HG02840 (cell line): ENCODE data around the gene INPP4A.

Experiments used
- ATAC-seq: cut with Tn5 transposase; IDR thresholded peaks from one replicate; pipeline ENCODE4 v1.9.1; 2021; ENCODE audit warnings: mild to moderate bottlenecking, moderate library complexity, moderate number of reproducible peaks; ENCODE audit not compliant: unreplicated experiment, low FRiP score

The INPP4A gene

GRCh38 chr2:98458667-98459380 is 14.2 kb downstream of the INPP4A start:
- no peak for ATAC-seq

GRCh38 chr2:98459496-98460175 is 15.0 kb downstream of the INPP4A start:
- ATAC-seq = no peak

- peak; percentile 41 for ATAC-seq
These were observed 16.2 kb downstream of the INPP4A start for GRCh38 chr2:98460573-98461497.

- ATAC-seq = no peak
These were observed 16.9 kb downstream of the INPP4A start for GRCh38 chr2:98461498-98462049.

- ATAC-seq = no peak
These were observed 18.4 kb downstream of the INPP4A start for GRCh38 chr2:98463081-98463481.

GRCh38 chr2:98463551-98463971 is 18.9 kb downstream of the INPP4A start:
- no peak for ATAC-seq

- no peak for ATAC-seq
These were observed 19.5 kb downstream of the INPP4A start for GRCh38 chr2:98463988-98464771.

- ATAC-seq = peak; percentile 41
These were observed 20.2 kb downstream of the INPP4A start for GRCh38 chr2:98464772-98465310.

GRCh38 chr2:98465456-98466226 is 21.0 kb downstream of the INPP4A start:
- ATAC-seq = no peak

- no peak for ATAC-seq
These were observed 22.5 kb downstream of the INPP4A start for GRCh38 chr2:98467082-98467536.

- no peak for ATAC-seq
These were observed 23.0 kb downstream of the INPP4A start for GRCh38 chr2:98467652-98468051.

- peak; percentile 31 for ATAC-seq
These were observed 24.1 kb downstream of the INPP4A start for GRCh38 chr2:98468621-98469236.

- ATAC-seq = no peak
These were observed 25.3 kb downstream of the INPP4A start for GRCh38 chr2:98469862-98470544.

- no peak for ATAC-seq
These were observed 26.2 kb downstream of the INPP4A start for GRCh38 chr2:98470851-98471255.

- no peak for ATAC-seq
These were observed 26.9 kb downstream of the INPP4A start for GRCh38 chr2:98471402-98472131.

- no peak for ATAC-seq
These were observed 27.5 kb downstream of the INPP4A start for GRCh38 chr2:98472132-98472650.
